ENCODE measurements around the gene PTPRJ.

GRCh38 chr11:47971501-47971900 lies 8.9 kb upstream of the PTPRJ start:
- TF ChIP-seq POLR2A (IDR thresholded peaks at IDR 0.05; ENCODE audit: low read length) (no peak), GATA1 (IDR thresholded peaks at IDR 0.05; ENCODE audit: low read depth, low read length) (no peak)

Measured in erythroblast (primary cell).